HG03439 (cell line): ENCODE data around the gene OR2T29.
"Not testable (repeated sequence)": the region's sequence is repeated elsewhere in the genome, so short reads cannot be mapped to it uniquely, and the experiment has no call there.

ENCODE experiments used
- ATAC-seq: cut with Tn5 transposase; IDR thresholded peaks from one replicate; pipeline ENCODE4 v1.9.1; 2021; ENCODE audit warnings: mild to moderate bottlenecking, moderate library complexity; ENCODE audit not compliant: unreplicated experiment

OR2T29 gene

GRCh38 chr1:248521856-248522255 lies 40.7 kb downstream of the OR2T29 start:
- ATAC-seq: no peak

GRCh38 chr1:248510217-248510616 lies 52.4 kb downstream of the OR2T29 start:
- ATAC-seq: not testable (repeated sequence)

- not testable (repeated sequence) for ATAC-seq
These were observed 54.8 kb downstream of the OR2T29 start, which contains the start of gene OR2G6 for GRCh38 chr1:248507773-248508172. TSS of gene OR2G6 (plus strand) at chr1:248508073. CDS start at chr1:248521647, 13,574 bp downstream.
